ENCODE results near the gene THAP4.
A peak's percentile ranks its signal among the peaks of the same experiment; 100 is the strongest.

Gene THAP4

DNA sequence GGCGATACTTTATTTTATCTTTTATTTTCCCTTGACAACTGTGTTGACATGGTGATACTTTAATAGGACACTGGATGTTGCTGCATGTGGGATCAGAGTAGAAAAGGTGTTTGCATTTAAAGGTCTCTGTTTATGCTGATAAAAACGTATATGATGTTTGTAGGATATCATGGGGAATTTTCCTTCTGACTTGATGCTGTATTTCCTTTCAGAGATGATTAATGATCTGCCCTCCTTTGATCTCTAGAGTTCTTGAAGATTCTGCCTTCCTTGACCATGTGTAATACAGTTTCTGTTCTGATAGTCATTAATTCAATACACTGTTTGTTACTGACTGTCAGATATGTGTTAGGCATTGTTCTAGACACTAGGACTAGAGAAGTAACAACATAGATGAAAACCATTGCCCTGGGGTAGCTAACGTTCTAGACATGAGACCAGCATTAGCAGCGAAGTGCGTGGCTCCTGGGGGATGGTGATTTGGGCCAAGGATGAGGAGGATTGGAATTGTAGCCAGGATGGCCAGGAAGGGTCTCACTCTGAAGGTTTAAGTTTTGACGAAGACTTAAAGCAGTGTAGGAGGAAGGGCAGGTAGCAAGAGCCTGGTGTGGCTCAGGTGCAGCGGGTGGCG, 3.3 kb upstream of the THAP4 start:
- DNase-seq (ENCODE audit: low read depth in 3 of 3) = no peak

DNA sequence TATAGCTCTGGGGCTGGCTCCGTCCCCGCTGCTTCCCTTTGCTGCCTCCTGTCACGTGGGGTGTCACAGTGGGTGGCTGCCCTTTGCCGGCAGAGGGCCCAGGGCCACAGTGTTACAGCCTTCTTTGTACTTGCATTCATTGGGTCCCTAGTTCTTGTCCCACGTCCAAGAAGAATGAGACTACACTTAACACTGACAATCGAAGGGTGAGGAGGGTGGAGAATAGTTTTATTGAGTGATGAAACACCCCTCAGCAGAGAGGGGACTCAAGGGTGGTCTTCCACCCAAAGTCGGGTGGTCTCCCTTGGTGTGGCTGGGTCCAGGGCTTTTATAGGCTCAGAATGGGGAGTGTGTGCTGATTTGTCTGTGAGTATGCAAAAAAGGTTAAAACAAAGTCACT, 2.4 kb upstream of the THAP4 start:
- no peak for DNase-seq (ENCODE audit: low read depth in 3 of 3)

DNA sequence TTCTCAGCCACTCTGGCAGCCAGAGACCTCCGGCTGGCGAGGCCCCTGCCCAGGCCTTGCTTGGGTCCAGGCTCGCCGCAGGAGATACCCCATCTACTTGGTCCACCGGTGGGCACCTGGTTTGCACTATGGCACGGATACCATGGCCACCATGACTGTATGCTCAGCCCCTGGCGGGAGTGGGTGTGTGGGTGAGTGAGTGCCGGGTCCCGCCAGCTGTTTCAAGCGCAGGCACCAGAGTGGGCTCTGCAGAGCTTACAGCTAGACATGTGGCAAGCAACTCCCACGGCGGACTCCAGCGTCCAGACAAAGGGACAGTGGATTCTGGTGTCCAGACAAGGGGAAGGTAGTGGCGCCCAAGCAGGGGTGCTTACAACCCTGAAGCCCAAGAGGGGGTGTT, 2.0 kb upstream of the THAP4 start:
- DNase-seq (ENCODE audit: low read depth in 3 of 3) = no peak

DNA sequence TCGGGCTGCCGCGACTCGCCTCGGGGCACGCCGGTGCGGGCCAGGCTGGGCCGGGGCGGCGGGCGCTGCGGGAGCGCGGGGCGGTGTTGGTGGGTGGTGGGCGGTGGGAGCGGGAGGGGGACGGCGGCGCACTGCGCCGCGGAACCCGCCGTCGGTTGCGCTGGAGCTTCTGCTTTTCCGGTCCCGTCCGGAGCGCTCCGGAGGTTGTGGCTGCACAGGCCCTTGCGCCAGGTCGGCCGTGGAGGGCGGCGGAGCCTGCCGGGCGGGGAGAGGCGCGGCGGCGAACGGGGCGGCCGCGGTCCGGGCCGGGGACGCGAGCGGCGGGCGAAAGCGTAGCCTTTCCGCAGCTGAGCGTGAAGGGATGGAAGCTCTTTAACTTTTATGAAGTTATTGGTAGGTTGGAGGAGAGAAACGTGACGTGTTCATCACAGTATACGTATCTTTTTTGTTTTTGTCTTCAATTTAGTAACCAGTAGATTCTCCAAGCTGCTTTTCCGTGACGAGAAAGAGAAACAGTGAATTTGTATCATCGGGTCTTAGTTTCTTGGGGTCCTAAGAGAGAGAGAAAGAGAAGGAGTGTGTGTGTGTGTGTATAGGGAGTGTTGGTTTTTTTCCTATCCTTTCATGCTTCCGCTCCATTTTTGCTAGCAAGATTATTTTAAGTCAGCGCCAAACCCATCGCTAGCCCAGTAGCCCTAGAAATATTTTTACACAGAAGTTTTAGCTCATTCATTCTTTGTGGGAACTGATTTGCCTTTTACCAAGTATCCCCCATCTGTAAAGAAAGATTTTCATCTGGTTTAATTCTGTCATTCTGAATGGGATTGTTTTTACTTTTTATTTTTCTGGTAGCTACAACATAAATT, 1.1 kb upstream of the THAP4 start:
- DNase-seq (ENCODE audit: low read depth in 3 of 3) = peak in 1 of 3 experiments; percentile 61

DNA sequence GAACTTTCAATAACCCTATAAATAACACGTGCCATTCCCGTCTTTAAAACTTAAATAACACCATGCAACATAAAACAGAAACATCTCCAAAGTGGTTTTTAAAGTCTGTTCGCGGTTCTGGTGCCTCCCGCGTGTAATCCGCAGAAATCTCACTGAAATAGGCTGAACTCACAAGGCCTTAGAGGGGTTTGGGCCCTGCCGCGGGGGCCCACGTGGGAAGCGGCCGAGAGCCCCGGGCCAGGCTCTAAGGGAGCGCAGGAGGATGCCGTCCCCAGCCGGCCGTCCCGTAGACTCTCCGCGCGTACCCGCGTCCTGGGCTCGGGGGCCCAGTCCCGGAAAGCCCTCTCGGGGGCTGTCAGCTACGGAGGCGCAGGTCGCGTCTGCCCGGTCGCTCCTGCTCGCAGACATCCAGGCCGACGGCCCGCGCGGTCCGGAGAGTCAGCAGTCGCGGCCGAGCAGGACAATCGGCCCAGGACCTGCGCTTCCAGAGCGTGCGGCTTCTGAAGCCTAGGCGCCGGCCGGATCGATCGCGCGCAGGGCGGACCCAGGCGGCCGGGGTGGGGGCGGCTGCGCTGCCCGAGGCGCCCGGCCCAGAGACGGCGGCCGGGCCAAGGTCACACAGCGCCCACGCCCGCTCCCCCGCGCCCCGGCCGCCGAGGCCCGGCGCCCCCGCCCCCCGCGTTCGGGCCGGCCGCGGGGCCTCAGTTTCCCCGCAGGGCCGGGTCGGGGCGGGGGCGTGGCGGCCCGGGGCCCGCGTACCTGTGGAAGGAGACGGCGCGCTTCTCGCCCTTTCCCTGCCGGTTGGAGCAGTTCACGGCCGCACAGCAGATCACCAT, 558 bp downstream of the THAP4 start:
- peak in 2 of 3 experiments; percentile 9 to 21 for DNase-seq (ENCODE audit: low read depth in 3 of 3)

DNA sequence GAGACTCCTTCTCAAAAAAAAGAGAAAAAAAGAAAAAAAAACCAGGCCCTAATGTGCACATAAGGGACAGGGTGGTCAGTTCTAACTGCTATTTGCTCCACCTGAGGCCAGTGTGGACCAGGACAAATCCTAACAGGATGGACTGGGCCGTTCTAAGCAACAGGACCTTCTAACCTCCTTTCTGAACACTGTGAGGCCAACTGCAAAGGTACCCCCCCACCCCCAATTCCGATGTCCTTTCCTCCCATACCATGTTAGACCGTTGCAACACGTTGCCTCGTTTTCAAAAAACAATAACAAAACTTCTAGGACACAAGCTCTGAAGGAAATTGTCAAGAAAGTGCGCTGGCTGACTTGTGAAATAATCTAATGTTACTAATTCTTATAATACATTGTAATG, 1.2 kb downstream of the THAP4 start:
- DNase-seq (ENCODE audit: low read depth in 3 of 3) = no peak

DNA sequence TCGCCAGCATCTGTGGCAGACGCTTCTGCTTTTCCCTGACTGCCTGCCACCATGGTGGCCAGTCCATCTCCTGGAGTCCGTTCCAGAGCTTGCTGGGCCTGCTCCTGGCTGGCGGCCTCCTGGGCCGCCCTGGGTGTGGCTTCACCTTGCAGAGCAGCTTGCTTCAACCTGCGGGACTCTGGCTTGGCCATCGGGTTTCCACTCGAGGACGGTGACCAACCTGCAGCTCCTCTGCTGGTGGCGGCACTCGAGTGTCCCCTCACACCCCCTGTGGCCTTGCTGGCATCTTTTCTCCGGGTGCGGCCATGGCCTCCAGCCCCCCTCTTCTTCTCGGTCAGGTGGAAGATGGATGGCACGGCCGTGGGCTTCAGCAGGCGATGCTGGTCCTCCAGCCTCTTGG, 3.4 kb downstream of the THAP4 start:
- DNase-seq (ENCODE audit: low read depth in 3 of 3) = no peak

DNA sequence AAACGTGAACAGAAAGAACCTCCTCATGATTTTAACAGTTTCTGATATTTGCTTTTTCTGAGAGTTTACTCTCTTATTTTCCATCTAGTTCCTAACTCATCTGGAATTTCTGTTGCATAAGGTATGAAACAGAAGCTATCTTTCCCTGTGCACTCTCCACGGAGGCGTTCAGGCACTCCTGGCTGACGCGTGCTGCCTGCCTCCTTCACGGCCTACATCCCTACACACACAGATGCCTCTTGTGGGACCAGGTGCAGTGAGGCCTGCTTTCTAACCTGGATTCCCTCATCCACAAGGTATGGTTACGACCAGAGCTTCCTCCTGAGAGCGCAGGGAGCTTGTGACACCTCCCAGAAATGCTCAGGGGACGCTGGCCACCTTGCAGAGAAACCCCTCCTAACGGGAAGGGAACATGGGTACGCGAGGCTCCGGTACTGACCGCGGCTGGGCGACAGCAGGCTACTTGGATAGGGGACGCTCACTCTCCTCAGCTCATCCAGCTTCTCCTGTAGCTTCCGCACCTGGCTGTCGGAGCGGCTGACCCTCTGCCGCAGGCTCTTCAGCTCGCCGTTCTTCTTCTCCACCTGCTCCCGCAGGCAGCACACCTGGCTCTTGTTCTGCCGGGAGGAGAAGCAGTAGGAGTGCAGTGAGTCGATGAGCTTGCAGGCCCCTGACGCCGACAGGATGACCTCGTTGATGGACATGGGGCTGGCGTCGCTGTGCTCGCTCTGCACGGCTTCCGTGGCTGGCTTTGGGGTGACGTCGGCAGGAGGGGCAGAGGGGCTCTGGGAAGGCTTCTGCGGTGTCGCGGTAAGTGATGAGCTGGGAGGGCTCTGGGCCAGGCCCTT, 4.3 kb downstream of the THAP4 start:
- no peak for DNase-seq (ENCODE audit: low read depth in 3 of 3)

DNA sequence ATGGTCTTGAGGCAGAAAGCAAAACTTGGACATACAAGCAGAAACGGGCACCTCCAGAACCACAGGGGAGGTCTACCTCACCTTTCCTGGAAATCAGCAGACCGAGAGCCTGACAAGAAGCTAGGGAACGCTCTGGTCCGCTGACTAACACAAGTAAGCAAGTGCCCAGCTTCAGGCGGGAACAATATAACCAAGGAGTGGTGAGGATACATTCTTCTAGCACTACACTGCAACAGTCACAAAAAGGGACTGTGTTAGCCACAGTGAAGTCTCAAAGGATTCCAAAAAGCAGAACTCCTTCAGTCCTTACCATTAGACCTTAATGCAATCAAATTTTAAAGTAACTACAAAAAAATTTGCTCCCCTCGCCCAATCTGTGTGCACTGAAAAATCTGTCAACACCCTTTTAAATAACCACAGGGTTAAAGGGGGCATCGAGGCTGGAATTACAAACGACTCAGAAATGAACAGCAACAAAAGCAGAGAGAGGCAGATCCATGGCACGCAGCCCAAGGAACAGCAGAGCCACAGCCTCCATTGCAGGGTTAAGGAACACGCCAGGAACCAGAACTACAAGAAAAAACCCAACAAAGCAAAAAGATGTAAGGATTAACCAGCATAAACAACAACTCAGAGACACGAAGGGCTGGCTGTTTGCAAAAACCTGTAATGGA, 7.1 kb downstream of the THAP4 start:
- no peak for DNase-seq (ENCODE audit: low read depth in 3 of 3)

DNA sequence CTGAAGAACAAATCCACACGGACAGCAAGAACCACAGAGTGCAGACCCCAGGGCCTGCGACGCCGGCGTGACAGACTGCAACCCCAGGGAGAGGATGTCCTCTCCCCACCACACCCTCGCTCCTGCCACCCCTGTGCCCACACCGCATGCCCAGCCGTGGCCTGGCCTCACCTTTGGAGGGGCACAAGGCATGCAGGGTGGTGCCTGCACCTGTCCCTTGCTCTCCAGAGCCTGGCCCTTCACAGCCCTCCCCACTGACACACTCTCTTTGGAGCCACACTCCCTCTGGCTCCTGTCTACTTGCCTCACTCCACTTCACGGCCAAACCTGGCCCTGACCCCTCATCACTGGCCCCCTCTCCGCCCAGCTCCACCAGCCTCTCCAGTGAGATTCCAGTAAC, 9.3 kb downstream of the THAP4 start:
- no peak for DNase-seq (ENCODE audit: low read depth in 3 of 3)

DNA sequence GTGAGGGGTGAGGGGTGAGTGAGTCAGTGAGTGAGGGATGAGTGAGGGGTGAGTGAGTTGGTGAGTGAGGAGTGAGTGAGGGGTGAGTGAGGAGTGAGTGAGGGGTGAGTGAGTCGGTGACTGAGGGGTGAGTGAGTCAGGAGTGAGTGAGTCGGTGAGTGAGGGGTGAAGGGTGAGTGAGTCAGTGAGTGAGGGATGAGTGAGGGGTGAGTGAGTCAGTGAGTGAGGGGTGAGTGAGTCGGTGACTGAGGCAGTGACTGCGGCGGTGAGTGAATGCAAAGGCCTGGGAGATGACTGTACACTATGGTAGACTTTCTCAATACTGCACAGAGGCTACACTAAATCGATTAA, 16.6 kb downstream of the THAP4 start:
- DNase-seq (ENCODE audit: low read depth in 3 of 3) = no peak

DNA sequence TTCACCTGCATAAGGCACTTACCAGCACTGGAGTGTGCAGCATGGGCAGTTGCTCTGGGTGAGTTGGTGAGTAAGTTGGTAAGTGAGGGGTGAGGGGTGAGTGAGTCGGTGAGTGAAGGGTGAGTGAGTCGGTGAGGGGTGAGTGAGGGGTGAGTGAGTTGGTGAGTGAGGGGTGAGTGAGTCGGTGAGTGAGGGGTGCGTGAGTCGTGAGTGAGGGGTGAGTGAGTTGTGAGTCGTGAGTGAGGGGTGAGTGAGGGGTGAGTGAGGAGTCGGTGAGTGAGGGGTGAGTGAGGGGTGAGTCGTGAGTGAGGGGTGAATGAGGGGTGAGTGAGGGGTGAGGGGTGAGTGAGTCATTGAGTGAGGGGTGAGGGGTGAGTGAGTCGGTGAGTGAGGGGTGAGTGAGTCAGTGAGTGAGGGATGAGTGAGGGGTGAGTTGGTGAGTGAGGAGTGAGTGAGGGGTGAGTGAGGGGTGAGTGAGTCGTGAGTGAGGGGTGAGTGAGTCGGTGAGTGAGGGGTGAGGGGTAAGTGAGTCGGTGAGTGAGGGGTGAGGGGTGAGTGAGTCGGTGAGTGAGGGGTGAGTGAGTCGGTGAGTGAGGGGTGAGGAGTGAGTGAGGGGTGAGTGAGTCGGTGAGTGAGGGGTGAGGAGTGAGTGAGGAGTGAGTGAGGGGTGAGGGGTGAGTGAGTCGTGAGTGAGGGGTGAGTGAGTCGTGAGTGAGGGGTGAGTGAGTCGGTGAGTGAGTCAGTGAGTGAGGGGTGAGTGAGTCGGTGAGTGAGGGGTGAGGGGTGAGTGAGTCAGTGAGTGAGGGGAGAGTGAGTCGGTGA, 17.1 kb downstream of the THAP4 start:
- no peak for DNase-seq (ENCODE audit: low read depth in 3 of 3)

DNA sequence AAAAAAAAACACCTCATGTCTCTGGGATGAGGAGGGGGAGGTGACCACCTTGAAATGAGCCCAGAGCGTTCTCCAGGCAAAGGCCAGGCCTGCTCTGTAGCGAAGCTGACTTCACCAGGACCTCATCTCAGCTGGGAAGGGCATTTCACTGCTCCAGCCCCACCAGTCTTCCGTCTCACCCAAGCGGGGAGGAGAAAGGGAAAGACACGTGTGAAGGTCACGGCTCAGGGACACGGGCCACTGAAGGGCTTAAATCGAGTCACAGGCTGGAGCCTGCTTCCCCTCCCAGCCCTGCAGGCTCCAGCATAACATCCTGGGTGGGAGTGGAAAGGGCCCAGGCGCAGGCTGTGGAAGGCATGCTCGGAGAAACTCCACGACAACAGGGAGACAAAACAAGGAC, 18.1 kb downstream of the THAP4 start:
- DNase-seq (ENCODE audit: low read depth in 3 of 3) = no peak

DNA sequence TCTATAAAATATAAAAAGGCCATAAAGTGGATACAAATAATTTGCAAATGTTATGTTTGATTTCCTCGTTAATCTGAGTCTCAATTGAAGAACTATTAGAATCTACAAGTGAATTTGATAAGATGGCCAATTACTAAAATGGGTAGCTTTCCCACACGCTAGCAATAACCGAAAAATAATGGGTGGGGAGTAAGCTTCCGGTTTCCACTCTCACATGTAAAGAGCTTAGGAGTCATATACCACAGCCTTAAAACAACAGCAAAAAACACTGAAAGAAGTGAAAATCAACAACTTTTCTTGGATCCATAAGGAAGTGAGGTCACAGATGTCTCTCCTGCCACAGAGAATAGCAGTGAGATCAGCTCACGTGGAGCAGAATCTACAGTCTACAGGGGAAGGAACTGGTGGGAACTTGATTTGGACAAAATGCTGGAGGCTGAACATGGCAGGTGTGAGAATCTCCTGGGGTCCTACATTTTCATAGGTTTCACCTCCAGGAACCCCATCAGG, 18.6 kb downstream of the THAP4 start:
- DNase-seq (ENCODE audit: low read depth in 3 of 3) = no peak

DNA sequence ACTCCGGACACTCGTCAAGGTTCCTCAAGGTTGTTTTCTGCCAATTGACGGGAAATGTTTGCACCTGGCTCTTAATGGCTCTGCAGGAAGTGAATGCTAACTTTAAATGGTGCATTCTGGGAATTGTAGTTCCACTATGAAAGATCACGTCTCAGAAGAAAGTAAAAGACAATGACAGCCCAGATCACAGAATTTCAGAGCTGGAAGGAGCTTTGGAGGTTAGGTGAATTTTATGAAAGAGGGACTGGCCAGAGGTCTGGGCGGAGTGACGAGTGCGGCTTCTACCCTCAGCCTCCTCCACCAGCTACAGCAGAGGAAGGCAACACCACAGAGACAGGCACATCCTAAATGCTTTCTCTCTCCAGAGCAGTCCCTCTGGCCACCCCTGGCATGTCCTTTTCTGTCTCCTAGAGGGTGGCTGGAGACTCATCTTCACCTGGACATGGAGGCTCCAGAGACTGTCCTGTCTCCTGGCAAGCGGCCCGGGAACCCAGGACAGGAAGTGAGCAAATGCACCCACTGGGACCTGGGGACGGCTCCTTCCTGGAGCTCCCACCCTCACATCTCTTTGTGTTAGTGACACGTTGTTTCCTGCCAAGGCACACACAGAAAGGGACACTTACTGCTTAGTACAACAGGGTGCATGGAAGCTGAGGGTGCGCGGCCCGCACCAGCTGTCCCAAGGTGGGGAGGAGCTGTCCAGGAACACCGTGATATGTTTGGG, 19.4 kb downstream of the THAP4 start:
- no peak for DNase-seq (ENCODE audit: low read depth in 3 of 3)

DNA sequence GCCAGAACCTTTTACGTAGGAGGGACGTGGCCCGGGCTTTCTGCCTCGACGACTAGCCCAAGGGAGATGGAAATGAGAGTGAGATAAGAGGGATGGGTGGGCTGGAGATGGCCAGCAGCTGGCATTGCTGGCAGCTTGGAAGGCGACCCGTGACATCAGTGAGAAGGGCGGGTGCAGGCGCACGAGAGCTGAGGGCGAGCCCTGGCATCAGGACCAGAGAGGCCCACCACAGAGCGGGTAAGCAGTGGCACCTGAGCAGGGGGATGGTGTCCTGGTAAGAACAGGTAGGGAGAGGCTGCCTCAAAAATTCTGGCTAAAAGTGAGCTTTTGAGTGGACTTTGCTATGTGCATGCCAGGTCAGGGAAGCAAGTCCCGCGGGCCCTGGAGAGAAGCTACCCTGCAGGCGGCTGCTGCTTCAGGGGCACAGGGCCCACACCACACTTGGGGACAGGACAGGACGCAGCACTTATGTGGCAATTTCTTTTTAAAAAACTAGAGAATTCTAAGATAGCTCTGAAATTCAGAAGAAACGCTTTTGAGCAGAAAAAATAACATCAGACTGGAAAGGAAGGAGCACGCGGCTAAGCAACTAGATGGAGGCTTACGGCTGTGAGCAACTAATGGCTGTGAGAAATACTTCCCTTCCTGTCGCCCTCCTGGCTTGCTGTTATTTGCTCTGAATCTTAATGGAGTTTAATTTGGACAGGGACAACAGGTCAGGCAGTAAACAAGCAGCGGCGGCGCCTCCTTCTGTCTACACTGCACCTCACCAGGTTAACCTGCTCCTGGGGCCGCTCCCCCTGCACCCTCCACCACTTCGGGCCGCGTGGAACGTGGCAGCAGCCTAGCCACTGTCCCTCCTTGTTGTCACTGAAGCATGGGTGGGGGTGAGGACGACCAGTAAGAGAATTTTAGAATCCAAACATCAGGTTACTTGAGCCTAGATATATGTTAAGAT, 20.5 kb downstream of the THAP4 start:
- DNase-seq (ENCODE audit: low read depth in 3 of 3) = no peak

DNA sequence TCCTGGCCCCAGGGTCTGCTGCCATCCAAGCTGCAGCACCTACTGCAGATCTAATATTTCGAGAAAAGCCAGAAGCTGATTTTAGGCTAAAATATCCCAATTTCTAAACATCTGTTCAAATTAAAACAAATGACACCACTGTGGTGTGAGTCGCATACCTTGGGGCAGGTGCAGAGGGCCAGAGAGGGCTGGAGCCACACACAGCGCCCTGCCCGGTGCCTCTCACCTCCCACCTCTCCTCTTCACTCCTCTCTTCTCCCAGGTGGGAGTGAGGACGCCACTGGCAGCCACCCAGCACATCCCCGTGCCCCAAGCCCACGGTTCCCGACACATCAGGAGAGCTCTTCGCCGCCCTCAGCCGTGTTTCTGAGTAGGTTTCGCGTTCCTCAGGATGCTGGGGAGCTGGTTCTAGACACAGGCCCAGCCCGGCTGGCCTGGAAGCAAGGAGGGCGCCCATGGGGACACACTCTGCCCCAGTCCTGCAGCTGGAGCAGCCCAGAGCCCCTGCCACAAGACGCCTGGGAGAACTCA, 21.4 kb downstream of the THAP4 start:
- no peak for DNase-seq (ENCODE audit: low read depth in 3 of 3)

DNA sequence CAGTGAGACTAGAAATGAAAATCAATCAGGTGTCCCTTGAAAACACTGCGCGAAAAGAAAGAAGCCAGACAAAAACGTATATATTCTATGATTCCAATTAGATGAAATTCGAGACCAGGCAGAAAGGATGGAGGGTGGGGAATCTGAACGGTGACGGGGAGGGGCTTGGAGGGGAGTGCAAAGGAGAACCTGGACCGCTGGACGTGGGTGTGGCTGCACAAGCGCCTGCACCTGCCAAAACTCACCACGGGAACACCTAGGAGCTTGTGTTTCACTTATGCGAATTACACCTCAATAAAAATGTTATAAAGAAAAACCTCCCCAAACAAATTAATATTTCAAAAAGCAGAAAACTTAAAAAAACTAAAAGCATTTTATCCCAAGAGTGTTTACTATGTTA, 21.9 kb downstream of the THAP4 start:
- no peak for DNase-seq (ENCODE audit: low read depth in 3 of 3)
